Middle frontal gyrus (tissue), 1 donor: ENCODE results near the gene GPR137.
"Not testable (repeated sequence)": the region's sequence is repeated elsewhere in the genome, so short reads cannot be mapped to it uniquely, and the experiment has no call there.

ENCODE experiments used
- DNase-seq: peaks from one replicate; pipeline ENCODE4 v3.0.0-alpha.2; 2015; ENCODE audit warnings: low spot score; ENCODE audit errors: extremely low spot score

The GPR137 gene

DNA sequence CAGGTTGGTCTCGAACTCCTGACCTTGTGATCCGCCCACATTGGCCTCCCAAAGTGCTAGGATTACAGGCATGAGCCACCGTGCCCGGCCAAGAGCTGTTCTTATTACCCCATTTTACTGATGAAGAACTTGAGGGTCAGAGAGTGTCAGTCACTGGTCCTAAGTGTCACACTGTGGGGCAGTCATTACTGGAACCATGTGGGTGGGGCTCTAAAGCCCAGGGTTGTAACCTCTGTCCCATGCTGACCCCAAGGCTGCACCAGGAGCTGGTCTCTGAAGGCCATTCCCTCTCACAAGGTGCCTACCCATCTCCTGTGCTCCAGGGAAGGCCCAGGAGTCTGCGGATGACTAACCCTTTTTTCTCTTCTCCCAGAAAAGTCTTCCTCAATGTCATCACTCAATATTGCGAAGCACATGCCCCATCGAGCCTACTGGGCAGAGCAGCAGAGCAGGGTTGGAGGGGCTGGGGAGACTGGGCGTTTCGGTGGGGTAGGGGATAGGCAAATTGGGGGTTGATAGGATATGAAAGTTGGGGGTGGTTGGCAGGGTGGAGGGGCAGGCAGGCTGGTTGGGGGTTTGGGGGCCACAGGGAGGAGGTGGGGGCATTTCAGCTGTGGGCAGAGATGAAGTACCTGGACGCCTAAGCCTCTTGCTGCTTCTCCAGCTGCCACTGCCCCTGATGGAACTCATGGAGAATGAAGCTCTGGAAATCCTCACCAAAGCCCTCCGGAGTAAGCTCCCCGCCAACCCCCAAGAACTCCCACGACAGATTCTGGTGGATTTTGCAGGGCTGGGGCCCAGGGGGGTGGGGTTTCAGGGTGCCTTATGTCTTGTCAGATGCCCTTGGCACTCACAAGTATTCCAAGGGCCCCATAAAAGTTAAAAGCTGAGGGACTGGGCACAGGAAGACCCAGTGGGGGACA is 17.7 kb downstream of the GPR137 start:
- DNase-seq = no peak

DNA sequence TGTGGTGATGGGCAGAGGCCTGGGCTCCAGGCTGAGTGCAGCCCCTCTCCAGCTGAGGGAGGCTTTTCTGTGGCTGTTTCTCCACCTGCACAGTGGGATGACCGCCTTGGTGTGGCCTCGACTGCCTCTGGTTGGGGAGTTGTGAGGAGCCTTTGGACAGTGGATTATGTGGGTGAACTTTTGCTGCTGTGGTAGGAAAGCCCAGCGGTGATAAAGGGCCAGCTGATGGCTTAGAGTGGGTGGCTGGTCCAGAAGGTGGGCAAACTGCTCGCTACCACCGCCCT is 18.3 kb downstream of the GPR137 start:
- DNase-seq = no peak

GRCh38 chr11:64304316-64305072 is 18.8 kb downstream of the GPR137 start:
- peak; percentile 78 for DNase-seq

GRCh38 chr11:64305075-64305690 is 19.5 kb downstream of the GPR137 start, which contains the start of gene ESRRA:
Gene ESRRA, plus strand, starts transcription at chr11:64305524. Its CDS starts 1,656 bp downstream, at chr11:64307180.
- DNase-seq = peak; percentile 97

DNA sequence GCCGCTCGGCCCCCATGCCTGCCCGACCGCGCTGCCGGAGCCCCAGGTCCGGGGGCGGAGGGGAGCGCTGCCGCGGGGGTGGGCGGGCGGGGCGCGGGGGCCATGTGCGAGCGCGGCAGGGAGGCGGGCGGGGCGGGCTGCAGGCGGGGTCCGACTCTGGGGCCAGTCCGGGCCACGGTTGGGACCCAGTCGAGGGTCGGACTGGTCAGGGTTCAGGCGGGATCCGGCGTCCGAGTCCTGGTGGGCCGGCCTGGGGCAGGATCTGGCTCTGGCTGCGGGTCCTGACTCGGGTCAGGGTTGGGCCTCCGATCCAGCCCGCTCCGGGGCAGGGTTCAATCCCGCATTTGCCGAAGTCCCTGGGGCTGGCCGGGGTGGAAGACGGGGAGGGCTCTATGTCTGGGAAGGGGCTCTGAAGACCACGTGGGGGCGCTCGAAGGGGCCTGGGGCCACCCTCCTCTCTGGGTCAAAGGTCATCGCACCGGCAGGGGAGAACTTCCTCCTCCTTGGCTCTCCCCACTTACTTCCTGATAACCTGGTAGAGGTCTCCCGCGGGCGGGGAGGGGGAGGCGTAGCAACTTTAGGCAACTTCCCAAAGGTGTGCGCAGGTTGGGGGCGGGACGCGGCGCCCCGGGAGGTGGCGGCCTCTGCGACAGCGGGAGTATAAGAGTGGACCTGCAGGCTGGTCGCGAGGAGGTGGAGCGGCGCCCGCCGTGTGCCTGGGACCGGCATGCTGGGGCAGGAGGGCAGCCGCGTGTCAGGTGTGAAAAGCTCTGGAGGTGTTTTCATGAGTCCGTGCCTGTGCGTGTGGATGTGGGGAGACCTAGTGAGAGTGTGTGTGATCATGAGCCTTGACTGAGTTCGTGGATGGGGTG is 20.3 kb downstream of the GPR137 start:
- DNase-seq = no peak

DNA sequence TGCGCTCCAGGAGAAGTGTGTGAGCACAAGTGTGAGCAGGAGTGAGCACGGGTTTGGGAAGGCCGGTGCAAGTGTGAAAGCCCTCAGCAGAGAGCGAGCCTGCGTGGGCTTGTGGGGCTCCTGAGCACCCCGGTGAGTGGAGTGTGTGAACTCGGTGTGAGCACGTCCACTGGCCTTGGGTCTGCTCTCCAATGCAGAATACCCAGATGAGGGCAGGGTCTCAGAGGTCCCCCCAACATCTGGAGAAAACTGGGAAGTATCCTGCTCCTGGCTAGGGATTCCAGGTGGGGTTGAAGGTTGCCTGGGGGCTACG is 20.9 kb downstream of the GPR137 start:
- no peak for DNase-seq

- DNase-seq = no peak
Measured at GRCh38 chr11:64306876-64307622, 21.4 kb downstream of the GPR137 start.

DNA sequence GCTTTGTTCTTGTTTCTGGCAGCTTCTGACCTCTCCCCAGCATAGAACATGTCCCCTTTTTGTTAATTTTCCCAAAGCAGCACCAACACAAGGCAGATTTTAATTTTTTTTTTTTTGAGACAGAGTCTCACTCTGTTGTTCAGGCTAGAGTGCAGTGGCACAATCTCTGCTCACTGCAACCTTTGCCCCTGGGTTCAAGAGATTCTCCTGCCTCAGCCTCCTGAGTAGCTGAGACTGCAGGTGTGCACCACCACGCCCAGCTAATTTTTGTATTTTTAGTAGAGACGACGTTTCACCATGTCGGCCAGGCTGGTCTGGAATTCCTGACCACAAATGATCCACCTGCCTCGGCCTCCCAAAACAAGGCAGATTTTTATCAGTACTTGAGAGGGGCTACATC is 22.1 kb downstream of the GPR137 start:
- DNase-seq = not testable (repeated sequence)

DNA sequence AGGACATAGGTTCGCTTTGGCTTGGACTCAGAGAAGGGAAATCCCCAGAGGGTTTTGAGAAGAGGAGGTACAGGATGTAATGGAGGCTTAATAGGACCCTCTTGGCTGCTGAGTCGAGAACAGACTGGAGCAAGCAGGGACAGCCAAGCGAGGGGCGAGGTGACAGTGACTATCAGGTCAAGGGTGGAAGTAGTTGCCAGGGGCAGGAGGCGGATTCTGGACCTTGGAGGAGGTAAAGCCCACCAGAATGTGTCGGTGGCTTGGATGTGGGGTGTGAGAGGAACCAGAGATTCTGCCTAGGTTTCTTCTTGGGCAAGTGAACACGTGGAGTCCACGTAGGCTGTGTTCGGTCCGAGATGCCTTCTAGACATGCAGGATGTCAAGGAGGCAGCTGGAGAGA is 27.3 kb downstream of the GPR137 start:
- DNase-seq = no peak

DNA sequence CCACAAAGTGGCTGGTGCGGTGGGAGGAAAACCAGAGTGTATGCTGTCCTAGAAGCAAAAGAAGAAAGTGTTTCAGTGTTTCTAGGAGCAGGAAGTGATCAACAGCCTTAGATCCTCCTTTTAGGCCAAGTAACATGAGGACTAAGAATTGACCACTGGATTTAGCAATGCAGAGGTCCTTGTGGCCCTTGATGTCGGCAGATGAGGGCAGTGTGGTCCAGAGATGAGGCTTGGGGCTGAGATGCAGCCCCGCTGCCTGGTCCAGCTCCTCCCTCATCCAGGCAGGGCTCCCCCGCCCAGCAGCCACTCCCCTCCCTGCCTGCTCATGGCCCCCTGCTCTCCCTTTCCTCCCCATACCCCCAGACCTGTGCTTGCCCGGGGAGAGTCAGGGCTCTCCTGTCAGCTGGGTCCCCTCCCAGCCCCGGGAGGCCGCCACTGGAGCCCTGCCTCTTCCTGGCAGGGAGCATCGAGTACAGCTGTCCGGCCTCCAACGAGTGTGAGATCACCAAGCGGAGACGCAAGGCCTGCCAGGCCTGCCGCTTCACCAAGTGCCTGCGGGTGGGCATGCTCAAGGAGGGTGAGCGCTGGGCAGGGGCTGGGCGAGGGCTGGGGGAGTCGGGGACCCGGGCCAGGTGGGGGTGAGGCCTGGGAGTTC is 28.0 kb downstream of the GPR137 start:
- DNase-seq = no peak

GRCh38 chr11:64314146-64314804 is 28.6 kb downstream of the GPR137 start:
- DNase-seq = no peak

DNA sequence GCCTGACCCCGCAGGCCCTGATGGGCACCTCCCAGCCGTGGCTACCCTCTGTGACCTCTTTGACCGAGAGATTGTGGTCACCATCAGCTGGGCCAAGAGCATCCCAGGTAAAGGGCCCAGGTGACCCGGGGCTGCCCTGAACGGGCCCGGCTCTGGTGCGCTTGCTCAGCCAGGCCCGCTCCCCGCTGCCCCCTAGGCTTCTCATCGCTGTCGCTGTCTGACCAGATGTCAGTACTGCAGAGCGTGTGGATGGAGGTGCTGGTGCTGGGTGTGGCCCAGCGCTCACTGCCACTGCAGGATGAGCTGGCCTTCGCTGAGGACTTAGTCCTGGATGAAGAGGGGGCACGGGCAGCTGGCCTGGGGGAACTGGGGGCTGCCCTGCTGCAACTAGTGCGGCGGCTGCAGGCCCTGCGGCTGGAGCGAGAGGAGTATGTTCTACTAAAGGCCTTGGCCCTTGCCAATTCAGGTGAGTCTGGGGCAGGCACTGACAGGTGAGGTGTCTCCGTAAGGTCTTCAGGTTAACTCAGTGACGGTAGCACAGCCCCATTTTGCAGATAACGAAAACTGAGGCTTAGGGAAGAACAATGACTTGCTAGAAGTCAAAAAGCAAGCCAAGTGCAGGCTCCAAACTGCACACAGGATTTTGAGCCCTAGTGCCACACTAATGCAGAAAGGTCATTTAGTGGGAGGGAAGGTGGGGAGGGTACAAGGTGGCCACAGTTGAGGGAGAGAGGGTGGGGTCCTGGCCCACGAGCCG is 29.3 kb downstream of the GPR137 start:
- no peak for DNase-seq

DNA sequence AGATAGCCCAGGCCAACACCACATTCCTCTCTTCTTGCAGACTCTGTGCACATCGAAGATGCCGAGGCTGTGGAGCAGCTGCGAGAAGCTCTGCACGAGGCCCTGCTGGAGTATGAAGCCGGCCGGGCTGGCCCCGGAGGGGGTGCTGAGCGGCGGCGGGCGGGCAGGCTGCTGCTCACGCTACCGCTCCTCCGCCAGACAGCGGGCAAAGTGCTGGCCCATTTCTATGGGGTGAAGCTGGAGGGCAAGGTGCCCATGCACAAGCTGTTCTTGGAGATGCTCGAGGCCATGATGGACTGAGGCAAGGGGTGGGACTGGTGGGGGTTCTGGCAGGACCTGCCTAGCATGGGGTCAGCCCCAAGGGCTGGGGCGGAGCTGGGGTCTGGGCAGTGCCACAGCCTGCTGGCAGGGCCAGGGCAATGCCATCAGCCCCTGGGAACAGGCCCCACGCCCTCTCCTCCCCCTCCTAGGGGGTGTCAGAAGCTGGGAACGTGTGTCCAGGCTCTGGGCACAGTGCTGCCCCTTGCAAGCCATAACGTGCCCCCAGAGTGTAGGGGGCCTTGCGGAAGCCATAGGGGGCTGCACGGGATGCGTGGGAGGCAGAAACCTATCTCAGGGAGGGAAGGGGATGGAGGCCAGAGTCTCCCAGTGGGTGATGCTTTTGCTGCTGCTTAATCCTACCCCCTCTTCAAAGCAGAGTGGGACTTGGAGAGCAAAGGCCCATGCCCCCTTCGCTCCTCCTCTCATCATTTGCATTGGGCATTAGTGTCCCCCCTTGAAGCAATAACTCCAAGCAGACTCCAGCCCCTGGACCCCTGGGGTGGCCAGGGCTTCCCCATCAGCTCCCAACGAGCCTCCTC is 30.2 kb downstream of the GPR137 start:
- DNase-seq = not testable (repeated sequence)

DNA sequence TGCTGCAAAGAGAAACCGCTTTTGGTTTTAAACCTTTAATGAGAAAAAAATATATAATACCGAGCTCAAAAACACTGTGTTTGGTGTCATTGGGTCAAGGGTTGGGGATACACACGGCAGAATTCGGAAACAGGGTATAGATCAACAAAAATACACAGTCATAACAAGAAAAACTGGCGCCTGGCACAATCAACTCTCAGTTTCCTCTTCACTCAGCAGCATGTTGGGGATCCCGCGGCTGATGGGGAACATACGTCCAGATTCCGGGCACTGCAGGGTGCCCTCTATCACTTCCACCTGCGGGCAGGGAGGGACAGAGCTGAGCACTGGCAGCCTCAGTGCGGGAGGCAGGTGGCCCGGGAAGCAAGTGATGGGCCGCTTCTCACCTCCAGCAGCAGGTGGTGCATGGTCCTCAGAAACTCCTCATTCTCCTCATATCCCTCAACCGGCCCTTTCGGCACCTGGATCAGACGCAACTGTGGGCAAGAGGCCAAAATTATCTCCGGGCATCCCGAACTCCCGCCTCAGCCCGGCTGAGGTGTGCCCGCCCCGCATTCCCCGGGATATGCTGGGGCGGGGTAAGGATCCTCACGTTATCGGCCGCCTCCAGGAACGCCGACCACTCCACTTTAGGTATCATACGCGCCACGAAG is 31.1 kb downstream of the GPR137 start:
- DNase-seq = no peak

DNA sequence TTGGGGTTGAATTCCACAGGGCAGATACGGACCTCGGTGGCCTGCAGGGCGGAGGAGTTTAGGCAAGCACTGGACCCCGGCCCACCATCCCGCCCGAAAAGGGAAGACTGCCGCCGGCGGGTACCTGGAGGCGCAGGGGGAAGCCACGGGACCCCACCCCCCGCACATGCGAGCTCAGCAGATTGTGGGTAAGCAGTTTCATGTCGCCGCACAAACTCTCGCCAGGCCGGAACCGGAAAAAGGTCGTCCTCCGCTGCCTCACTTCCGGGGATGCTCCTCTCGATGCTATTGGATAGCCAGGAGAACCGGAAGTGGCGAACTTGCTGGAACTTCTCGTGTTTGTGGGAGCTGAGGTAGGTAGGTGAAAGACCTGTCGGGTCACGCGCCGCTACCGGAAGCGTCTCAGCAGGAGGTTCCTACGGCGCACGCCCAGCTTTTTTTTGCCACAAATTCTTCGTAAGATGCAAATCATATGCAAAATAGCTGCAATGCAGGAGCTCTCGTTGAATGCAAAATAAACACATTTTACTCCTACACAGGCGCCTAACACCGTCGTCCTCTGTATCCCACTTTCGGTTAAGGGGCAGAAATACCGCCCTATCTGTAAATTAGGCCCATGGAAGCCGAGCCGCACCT is 31.8 kb downstream of the GPR137 start, which contains the start of gene TRMT112:
Gene TRMT112, minus strand, starts transcription at position 235 of the 636 bp plus-strand sequence. Its CDS starts 33 bp downstream, at position 202.
- peak; percentile 94 for DNase-seq

DNA sequence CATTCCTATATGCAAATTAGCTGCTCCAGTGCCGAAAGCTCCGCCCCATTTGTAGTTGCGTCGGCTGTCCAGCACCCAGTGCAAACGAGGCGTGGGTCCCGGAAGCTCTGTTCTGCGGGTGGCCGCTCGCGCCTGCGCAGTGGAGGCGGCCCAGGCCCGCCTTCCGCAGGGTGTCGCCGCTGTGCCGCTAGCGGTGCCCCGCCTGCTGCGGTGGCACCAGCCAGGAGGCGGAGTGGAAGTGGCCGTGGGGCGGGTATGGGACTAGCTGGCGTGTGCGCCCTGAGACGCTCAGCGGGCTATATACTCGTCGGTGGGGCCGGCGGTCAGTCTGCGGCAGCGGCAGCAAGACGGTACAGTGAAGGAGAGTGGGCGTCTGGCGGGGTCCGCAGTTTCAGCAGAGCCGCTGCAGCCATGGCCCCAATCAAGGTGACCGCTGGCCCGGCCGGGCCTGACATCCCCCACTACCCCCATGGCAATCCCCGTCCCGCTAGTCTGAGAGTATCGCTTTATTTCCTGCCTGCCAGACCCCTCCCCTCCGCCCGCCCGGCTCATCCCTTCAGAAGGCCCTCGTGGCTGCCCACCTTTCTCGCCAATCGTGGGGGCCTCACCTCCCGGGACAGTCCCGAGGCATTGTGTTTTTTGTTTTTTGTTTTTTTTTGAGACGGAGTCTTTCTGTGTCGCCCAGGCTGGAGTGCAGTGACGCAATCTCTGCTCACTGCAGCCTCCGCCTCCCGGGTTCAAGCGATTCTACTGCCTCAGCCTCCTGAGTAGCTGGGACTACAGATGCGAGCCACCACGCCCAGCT is 32.5 kb downstream of the GPR137 start, which contains the start of gene PRDX5:
Gene PRDX5, plus strand, starts transcription at position 161 of the 805 bp plus-strand sequence. Its CDS starts 95 bp downstream, at position 256.
- DNase-seq = peak; percentile 95
